HCT116 (cell line): Measurements from ENCODE around the gene DCAF11. TPM values are rescaled to one million over a fixed set of nuclear protein-coding genes. Genes with fewer than 3 reads are reported as not detected.

ENCODE experiments used
- CBX3 ChIP-seq: IDR thresholded peaks from 2 replicates; pipeline ENCODE4 v1.6.1; 2012; ENCODE audit warnings: low read depth
- CEBPB ChIP-seq: IDR thresholded peaks from 2 replicates; pipeline ENCODE4 v1.6.1; 2012; ENCODE audit warnings: low read depth
- EZH2 ChIP-seq: fragments of 200-600 bp; sonication (generic); IDR thresholded peaks from 2 replicates; pipeline ENCODE4 v1.6.1; 2017; ENCODE audit warnings: antibody characterized with exemption, mixed run types
- EZH2phosphoT487 ChIP-seq: fragments of 200-600 bp; IDR thresholded peaks from 2 replicates; pipeline ENCODE4 v1.6.1; 2018; ENCODE audit warnings: antibody characterized with exemption, borderline replicate concordance
- RAD21 ChIP-seq: IDR thresholded peaks from 2 replicates; pipeline ENCODE4 v1.6.1; 2012; ENCODE audit warnings: low read depth, mild to moderate bottlenecking
- SIN3A ChIP-seq: IDR thresholded peaks from 2 replicates; pipeline ENCODE4 v1.6.1; 2012; ENCODE audit warnings: low read depth
- YY1 ChIP-seq: IDR thresholded peaks from 2 replicates; pipeline ENCODE4 v1.6.1; 2011; ENCODE audit warnings: low read length, low read depth, moderate library complexity, mild to moderate bottlenecking; ENCODE audit not compliant: insufficient replicate concordance; ENCODE audit errors: extremely low read depth
- total RNA-seq: library from RNA; stranded (reverse); gene quantifications from one replicate; pipeline ENCODE4 v1.2.1, GENCODE V29; 2021; ENCODE audit not compliant: unreplicated experiment
- TF ChIP-seq, protein P1 (sequence below): IDR thresholded peaks from 2 replicates; pipeline ENCODE4 v1.6.1; 2012; ENCODE audit warnings: low read depth

Gene DCAF11
- total RNA-seq, 1 experiment from 2014 or later, result 47.5 TPM

DNA sequence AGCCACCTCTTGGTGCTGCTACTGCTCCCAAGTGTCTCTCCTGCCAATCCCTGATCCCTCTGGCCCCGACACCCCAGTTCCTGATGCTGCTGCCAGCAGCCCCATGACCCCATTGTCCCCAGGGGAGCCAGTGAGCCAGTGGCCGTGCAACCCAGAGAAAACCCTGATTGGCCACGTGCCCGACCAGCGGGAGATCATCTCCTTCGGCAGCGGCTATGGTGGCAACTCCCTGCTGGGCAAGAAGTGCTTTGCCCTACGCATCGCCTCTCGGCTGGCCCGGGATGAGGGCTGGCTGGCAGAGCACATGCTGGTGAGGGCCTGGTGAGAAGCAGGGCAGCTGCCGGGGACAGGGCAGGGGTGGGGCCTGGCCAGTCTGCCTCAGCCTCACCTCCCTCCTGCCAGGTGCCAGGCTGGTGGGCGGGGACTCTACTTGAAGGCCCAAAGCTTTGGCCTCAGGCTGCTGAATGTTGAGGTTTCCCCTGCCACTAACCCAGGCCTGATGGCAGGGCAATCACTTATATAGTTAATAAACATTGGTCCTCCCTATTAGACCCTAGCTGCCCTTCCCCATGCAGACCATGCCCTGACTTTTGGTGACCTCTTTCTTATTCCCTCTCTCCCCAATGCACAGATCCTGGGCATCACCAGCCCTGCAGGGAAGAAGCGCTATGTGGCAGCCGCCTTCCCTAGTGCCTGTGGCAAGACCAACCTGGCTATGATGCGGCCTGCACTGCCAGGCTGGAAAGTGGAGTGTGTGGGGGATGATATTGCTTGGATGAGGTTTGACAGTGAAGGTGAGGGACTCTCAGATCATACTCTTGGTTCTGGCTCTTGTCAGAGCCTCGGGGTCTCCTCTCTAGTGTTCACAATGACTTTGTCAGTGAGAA lies 15.4 kb upstream of the DCAF11 start (continued):
- TF ChIP-seq YY1 (no peak), RAD21 (no peak), CEBPB (no peak), CBX3 (no peak), SIN3A (no peak), EZH2 (no peak), EZH2phosphoT487 (no peak)
- TF ChIP-seq, protein P1, sequence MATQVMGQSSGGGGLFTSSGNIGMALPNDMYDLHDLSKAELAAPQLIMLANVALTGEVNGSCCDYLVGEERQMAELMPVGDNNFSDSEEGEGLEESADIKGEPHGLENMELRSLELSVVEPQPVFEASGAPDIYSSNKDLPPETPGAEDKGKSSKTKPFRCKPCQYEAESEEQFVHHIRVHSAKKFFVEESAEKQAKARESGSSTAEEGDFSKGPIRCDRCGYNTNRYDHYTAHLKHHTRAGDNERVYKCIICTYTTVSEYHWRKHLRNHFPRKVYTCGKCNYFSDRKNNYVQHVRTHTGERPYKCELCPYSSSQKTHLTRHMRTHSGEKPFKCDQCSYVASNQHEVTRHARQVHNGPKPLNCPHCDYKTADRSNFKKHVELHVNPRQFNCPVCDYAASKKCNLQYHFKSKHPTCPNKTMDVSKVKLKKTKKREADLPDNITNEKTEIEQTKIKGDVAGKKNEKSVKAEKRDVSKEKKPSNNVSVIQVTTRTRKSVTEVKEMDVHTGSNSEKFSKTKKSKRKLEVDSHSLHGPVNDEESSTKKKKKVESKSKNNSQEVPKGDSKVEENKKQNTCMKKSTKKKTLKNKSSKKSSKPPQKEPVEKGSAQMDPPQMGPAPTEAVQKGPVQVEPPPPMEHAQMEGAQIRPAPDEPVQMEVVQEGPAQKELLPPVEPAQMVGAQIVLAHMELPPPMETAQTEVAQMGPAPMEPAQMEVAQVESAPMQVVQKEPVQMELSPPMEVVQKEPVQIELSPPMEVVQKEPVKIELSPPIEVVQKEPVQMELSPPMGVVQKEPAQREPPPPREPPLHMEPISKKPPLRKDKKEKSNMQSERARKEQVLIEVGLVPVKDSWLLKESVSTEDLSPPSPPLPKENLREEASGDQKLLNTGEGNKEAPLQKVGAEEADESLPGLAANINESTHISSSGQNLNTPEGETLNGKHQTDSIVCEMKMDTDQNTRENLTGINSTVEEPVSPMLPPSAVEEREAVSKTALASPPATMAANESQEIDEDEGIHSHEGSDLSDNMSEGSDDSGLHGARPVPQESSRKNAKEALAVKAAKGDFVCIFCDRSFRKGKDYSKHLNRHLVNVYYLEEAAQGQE, result no peak
